ENCODE measurements around the gene NOTCH3. TPM values are rescaled to one million over a fixed set of nuclear protein-coding genes. Genes with fewer than 3 reads are reported as not detected.

NOTCH3 gene
- total and polyA plus RNA-seq, 4 donors = 0.49 to 3.7 (median 2.9) TPM

DNA sequence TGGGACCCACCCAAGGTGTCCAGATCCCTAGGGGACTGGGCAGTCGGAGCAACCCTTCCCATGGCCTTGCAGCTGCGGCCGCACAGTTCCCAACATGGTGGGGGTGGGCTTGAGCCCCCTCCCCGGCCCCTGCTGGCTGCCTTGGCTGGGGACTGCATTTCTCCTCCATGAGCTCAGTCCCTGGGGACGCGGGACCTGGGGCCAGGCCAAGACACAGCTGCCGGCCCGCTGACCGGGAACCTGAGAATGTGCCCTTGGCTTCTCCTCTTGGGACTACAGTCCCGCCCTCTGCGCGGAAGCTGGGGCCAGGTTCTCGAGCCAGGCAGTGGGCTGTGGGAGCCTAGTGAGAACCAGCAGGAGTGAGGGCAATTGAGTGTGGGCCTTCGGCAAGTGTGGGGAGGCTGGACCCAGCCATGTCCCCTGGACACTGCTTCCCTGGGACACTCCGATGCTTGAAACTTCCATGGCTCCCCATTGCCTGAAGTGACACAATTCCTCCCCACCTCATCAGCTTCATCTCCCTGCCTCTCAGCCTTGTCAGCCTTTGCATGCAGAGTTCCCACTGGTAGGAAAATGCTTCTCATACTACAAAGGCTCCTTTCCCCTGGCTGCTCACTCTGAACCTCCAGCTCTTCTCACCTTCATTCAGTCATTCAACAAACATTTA, 13.1 kb upstream of the NOTCH3 start:
- TF ChIP-seq FOXA1 (IDR thresholded peaks at IDR 0.05) (no peak), NR2F2 (IDR thresholded peaks at IDR 0.05) (no peak), YY1 (IDR thresholded peaks at IDR 0.05) (no peak), HNF4G (IDR thresholded peaks at IDR 0.05) (no peak), TAF1 (conservative IDR thresholded peaks at IDR 0.05) (no peak), GABPA (IDR thresholded peaks at IDR 0.05 in 1 of 2, conservative IDR thresholded peaks at IDR 0.05 in 1 of 2) (no peak), HNF4A (conservative IDR thresholded peaks at IDR 0.05) (no peak), FOXA2 (IDR thresholded peaks at IDR 0.05) (no peak), RAD21 (IDR thresholded peaks at IDR 0.05) (no peak), EGR1 (IDR thresholded peaks at IDR 0.05; ENCODE audit: low read depth in 2 of 2) (no peak), RXRA (IDR thresholded peaks at IDR 0.05) (no peak), SP1 (IDR thresholded peaks at IDR 0.05) (no peak), JUND (IDR thresholded peaks at IDR 0.05) (no peak)
- TF ChIP-seq, protein P1, sequence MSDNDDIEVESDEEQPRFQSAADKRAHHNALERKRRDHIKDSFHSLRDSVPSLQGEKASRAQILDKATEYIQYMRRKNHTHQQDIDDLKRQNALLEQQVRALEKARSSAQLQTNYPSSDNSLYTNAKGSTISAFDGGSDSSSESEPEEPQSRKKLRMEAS (IDR thresholded peaks at IDR 0.05) = no peak
- TF ChIP-seq, protein P2, sequence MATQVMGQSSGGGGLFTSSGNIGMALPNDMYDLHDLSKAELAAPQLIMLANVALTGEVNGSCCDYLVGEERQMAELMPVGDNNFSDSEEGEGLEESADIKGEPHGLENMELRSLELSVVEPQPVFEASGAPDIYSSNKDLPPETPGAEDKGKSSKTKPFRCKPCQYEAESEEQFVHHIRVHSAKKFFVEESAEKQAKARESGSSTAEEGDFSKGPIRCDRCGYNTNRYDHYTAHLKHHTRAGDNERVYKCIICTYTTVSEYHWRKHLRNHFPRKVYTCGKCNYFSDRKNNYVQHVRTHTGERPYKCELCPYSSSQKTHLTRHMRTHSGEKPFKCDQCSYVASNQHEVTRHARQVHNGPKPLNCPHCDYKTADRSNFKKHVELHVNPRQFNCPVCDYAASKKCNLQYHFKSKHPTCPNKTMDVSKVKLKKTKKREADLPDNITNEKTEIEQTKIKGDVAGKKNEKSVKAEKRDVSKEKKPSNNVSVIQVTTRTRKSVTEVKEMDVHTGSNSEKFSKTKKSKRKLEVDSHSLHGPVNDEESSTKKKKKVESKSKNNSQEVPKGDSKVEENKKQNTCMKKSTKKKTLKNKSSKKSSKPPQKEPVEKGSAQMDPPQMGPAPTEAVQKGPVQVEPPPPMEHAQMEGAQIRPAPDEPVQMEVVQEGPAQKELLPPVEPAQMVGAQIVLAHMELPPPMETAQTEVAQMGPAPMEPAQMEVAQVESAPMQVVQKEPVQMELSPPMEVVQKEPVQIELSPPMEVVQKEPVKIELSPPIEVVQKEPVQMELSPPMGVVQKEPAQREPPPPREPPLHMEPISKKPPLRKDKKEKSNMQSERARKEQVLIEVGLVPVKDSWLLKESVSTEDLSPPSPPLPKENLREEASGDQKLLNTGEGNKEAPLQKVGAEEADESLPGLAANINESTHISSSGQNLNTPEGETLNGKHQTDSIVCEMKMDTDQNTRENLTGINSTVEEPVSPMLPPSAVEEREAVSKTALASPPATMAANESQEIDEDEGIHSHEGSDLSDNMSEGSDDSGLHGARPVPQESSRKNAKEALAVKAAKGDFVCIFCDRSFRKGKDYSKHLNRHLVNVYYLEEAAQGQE (IDR thresholded peaks at IDR 0.05) = no peak
- TF ChIP-seq, protein P3, sequence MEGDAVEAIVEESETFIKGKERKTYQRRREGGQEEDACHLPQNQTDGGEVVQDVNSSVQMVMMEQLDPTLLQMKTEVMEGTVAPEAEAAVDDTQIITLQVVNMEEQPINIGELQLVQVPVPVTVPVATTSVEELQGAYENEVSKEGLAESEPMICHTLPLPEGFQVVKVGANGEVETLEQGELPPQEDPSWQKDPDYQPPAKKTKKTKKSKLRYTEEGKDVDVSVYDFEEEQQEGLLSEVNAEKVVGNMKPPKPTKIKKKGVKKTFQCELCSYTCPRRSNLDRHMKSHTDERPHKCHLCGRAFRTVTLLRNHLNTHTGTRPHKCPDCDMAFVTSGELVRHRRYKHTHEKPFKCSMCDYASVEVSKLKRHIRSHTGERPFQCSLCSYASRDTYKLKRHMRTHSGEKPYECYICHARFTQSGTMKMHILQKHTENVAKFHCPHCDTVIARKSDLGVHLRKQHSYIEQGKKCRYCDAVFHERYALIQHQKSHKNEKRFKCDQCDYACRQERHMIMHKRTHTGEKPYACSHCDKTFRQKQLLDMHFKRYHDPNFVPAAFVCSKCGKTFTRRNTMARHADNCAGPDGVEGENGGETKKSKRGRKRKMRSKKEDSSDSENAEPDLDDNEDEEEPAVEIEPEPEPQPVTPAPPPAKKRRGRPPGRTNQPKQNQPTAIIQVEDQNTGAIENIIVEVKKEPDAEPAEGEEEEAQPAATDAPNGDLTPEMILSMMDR (IDR thresholded peaks at IDR 0.05; ENCODE audit: low read depth, low read length, missing input control) = no peak
- TF ChIP-seq, protein P4, sequence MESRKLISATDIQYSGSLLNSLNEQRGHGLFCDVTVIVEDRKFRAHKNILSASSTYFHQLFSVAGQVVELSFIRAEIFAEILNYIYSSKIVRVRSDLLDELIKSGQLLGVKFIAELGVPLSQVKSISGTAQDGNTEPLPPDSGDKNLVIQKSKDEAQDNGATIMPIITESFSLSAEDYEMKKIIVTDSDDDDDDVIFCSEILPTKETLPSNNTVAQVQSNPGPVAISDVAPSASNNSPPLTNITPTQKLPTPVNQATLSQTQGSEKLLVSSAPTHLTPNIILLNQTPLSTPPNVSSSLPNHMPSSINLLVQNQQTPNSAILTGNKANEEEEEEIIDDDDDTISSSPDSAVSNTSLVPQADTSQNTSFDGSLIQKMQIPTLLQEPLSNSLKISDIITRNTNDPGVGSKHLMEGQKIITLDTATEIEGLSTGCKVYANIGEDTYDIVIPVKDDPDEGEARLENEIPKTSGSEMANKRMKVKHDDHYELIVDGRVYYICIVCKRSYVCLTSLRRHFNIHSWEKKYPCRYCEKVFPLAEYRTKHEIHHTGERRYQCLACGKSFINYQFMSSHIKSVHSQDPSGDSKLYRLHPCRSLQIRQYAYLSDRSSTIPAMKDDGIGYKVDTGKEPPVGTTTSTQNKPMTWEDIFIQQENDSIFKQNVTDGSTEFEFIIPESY (IDR thresholded peaks at IDR 0.05) = no peak
- Histone ChIP-seq H3K27me3 (ENCODE audit: control insufficient read depth in 4 of 4, insufficient read depth in 4 of 4, low read length in 3 of 4) (no peaks in the 10 kb centered on the region), H3K9ac (ENCODE audit: low read depth in 1 of 2, low read length in 2 of 2) (no peak overlapping the region), H3K9me3 (ENCODE audit: control insufficient read depth in 4 of 4, low read length in 3 of 4) (no peaks in the 10 kb centered on the region), H3K4me3 (ENCODE audit: low read depth in 1 of 3, low read length in 3 of 3) (no peak overlapping the region), H3K36me3 (ENCODE audit: control insufficient read depth in 4 of 4, insufficient read depth in 3 of 4, low read depth in 1 of 4, low read length in 3 of 4) (no peaks in the 10 kb centered on the region), H3K4me1 (ENCODE audit: control insufficient read depth in 4 of 4, insufficient read depth in 4 of 4, low read length in 3 of 4) (no peaks in the 10 kb centered on the region), H3K27ac (ENCODE audit: low read depth in 1 of 2, low read length in 2 of 2) (no peak overlapping the region)
- 76% methylated on average over 15 of the region's 15 CpGs for WGBS
- no peak for DNase-seq (ENCODE audit: low spot score)

All from liver (tissue), 9 donors.